Left lung (tissue), 10 donors: Measurements from ENCODE around the gene PLAGL1. TPM values are rescaled to one million over a fixed set of nuclear protein-coding genes. Genes with fewer than 3 reads are reported as not detected.

Experiments used
- ATAC-seq: fragments of 200-7000 bp; cut with Tn5 transposase; one replicate; pipeline ENCODE4 v1.9.1; 2020; ENCODE audit warnings: moderate library complexity
- DNase-seq, 4 donors: peaks; one replicate each; pipeline ENCODE4 v3.0.0-alpha.2; 2013 to 2020
- H3K27ac ChIP-seq, 2 donors: fragments of 200-600 bp; sonication (generic) in 1 of 2; one replicate each; pipeline versions ENCODE4 v1.5.0 to v1.8.0; 2020 to 2021
- H3K27me3 ChIP-seq, 2 donors: fragments of 200-600 bp; sonication (generic) in 1 of 2; one replicate each; pipeline versions ENCODE4 v1.5.0 to v1.8.0; 2020 to 2021
- H3K36me3 ChIP-seq, 2 donors: fragments of 200-600 bp; sonication (generic) in 1 of 2; one replicate each; pipeline versions ENCODE4 v1.5.0 to v1.8.0; 2020 to 2021
- H3K4me1 ChIP-seq, 2 donors: fragments of 200-600 bp; one replicate each; pipeline ENCODE4 v1.8.0; 2021
- H3K4me3 ChIP-seq, 2 donors: fragments of 200-600 bp; sonication (generic) in 1 of 2; one replicate each; pipeline versions ENCODE4 v1.5.0 to v1.8.0; 2020 to 2021; ENCODE audit warnings: mild to moderate bottlenecking in 1 of 2
- H3K9me3 ChIP-seq, 2 donors: fragments of 200-600 bp; sonication (generic) in 1 of 2; one replicate each; pipeline versions ENCODE4 v1.5.0 to v1.8.0; 2020 to 2021
- CTCF ChIP-seq, 2 donors: fragments of 200-600 bp; sonication (generic) in 1 of 2; IDR thresholded peaks; one replicate each; pipeline versions ENCODE4 v1.5.0 to v1.8.0; 2021; ENCODE audit warnings: antibody characterized with exemption in 2 of 2
- intact Hi-C, 2 donors: fragments of 100-400 bp; cut with DNase I; formaldehyde crosslinking; loops; one replicate each; pipeline versions ENCODE4 v1.11.2 to v1.14.2; 2022
- polyA plus RNA-seq, 6 donors: library from polyadenylated mRNA; unstranded; fragments of 120-200 nt; gene quantifications; one replicate each; pipeline ENCODE4 v1.2.1, GENCODE V29; 2013; ENCODE audit not compliant: insufficient read length in 6 of 6
- total RNA-seq, 2 donors: library from RNA; stranded (reverse); fragmentation: NEBNext Ultra II Directional; extraction: Animal tissue kit (Norgen Biotek cat#: 25700); gene quantifications; one replicate each; pipeline ENCODE4 v1.2.1, GENCODE V29; 2021
- donor health status: DM: no; HTN: yes; CAD: no.
- donor health status: DM: no; HTN: no; CAD: no.

Gene PLAGL1
- total and polyA plus RNA-seq, 8 donors, result 38.5 to 166 (median 137) TPM

GRCh38 chr6:144035416-144035815 is 27.4 kb upstream of the PLAGL1 start:
- intact Hi-C loops, result no loop called here
- no peak for TF ChIP-seq CTCF (IDR thresholded peaks at IDR 0.05)
- H3K27ac ChIP-seq, result peak overlapping the region in 1 of 2 donors; percentile 92
- DNase-seq, result no peak
- no peaks in the 10 kb centered on the region for H3K36me3 ChIP-seq
- no peaks in the 10 kb centered on the region for H3K9me3 ChIP-seq
- H3K27me3 ChIP-seq, result no peaks in the 10 kb centered on the region
- peaks cover 0 to 27% of the 10 kb centered on the region in 2 donors for H3K4me1 ChIP-seq
- no peak for ATAC-seq
- no peak overlapping the region for H3K4me3 ChIP-seq

GRCh38 chr6:144033816-144034735 is 26.0 kb upstream of the PLAGL1 start:
- TF ChIP-seq CTCF (IDR thresholded peaks at IDR 0.05), result no peak
- intact Hi-C loops, result no loop called here

GRCh38 chr6:144029452-144029851 is 21.4 kb upstream of the PLAGL1 start:
- peaks cover 0 to 4% of the 10 kb centered on the region in 2 donors for H3K4me1 ChIP-seq
- no peak for DNase-seq
- intact Hi-C loops, result no loop called here
- H3K27ac ChIP-seq, result no peak overlapping the region
- H3K4me3 ChIP-seq, result no peak overlapping the region
- H3K27me3 ChIP-seq, result no peaks in the 10 kb centered on the region
- H3K9me3 ChIP-seq, result no peaks in the 10 kb centered on the region
- ATAC-seq, result no peak
- no peak for TF ChIP-seq CTCF (IDR thresholded peaks at IDR 0.05)
- H3K36me3 ChIP-seq, result no peaks in the 10 kb centered on the region

More at GRCh38 chr6:144033816-144034735, 26.0 kb upstream of the PLAGL1 start:
- peaks cover 0 to 27% of the 10 kb centered on the region in 2 donors for H3K4me1 ChIP-seq
- no peak overlapping the region for H3K4me3 ChIP-seq
- no peak overlapping the region for H3K27ac ChIP-seq
- no peaks in the 10 kb centered on the region for H3K27me3 ChIP-seq
- DNase-seq (peak in 1 of 4 donors; percentile 47), ATAC-seq (peak; percentile 47)
- H3K9me3 ChIP-seq, result no peaks in the 10 kb centered on the region
- no peaks in the 10 kb centered on the region for H3K36me3 ChIP-seq

- no peaks in the 10 kb centered on the region for H3K9me3 ChIP-seq
- H3K36me3 ChIP-seq, result no peaks in the 10 kb centered on the region
- H3K4me1 ChIP-seq, result no peaks in the 10 kb centered on the region
- TF ChIP-seq CTCF (IDR thresholded peaks at IDR 0.05), result no peak
- H3K27ac ChIP-seq, result no peak overlapping the region
- H3K27me3 ChIP-seq, result no peaks in the 10 kb centered on the region
- no peak for DNase-seq
- no peak overlapping the region for H3K4me3 ChIP-seq
- intact Hi-C loops, result no loop called here
- no peak for ATAC-seq
These were observed 20.0 kb upstream of the PLAGL1 start for GRCh38 chr6:144027932-144028587.

- H3K4me1 ChIP-seq, result no peaks in the 10 kb centered on the region
- no peak for ATAC-seq
- intact Hi-C loops, result no loop called here
These were observed 15.2 kb upstream of the PLAGL1 start for GRCh38 chr6:144023216-144023615.

More at GRCh38 chr6:144023216-144023615, 15.2 kb upstream of the PLAGL1 start:
- H3K9me3 ChIP-seq, result no peaks in the 10 kb centered on the region
- no peaks in the 10 kb centered on the region for H3K36me3 ChIP-seq
- no peak overlapping the region for H3K4me3 ChIP-seq
- no peak overlapping the region for H3K27ac ChIP-seq
- no peaks in the 10 kb centered on the region for H3K27me3 ChIP-seq
- no peak for TF ChIP-seq CTCF (IDR thresholded peaks at IDR 0.05)
- no peak for DNase-seq
